H1 (cell line): ENCODE measurements around the gene RBM20. TPM values are rescaled to one million over a fixed set of nuclear protein-coding genes. Genes with fewer than 3 reads are reported as not detected.

Experiments
- RXRA ChIP-seq: IDR thresholded peaks from 2 replicates; pipeline ENCODE4 v1.6.1; 2011; ENCODE audit warnings: low read depth, mild to moderate bottlenecking, low read length, moderate library complexity; ENCODE audit not compliant: insufficient read depth
- polyA plus RNA-seq, 7 experiments: library from polyadenylated mRNA; depleted of rRNA in 3 of 7; stranded (reverse) in 5 of 7; unstranded in 2 of 7; fragments of >200 nt in 5 of 7; fragments of 200-250 nt in 2 of 7; gene quantifications; 1 replicate in 5 of 7; 2 replicates in 1 of 7; 4 replicates in 1 of 7; pipeline versions ENCODE4 v1.2.1 to v1.2.3, GENCODE V29; 2011 to 2013; ENCODE audit warnings: missing spikeins in 2 of 7, mixed read lengths in 2 of 7
- total RNA-seq: library from RNA; stranded (reverse); fragmentation: NEBNext Ultra II Directional; extraction: Animal tissue kit (Norgen Biotek cat#: 25700); gene quantifications from 2 replicates; pipeline ENCODE4 v1.2.1, GENCODE V29; 2021

Gene RBM20
- total and polyA plus RNA-seq, 2 of the 8 experiments (the other 6 are each of a cell fraction or from before 2014, with no cell fraction given): 0.05 to 0.63 TPM

DNA sequence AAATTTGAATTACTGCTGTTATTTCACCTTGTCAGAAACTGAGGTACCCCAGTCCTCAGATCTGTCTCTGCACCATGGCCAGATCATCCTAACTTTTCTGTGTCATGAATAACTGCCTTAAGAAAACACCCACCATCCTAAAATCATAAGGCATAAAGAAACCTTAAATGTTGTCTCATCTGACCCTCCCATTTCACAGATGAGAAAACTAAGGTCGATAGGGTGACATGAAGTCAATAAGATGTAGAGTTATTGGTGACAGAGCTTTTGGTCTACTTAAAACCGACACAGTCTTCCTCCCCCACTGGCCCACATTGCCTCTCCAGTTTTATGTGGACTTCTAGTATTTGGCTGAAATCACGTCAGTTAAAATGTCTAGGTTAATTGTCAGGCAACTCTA, 126.1 kb downstream of the RBM20 start (continued):
- TF ChIP-seq RXRA: no peak
